IMR-90 (cell line): ENCODE measurements around the gene CIAO2A. TPM values are rescaled to one million over a fixed set of nuclear protein-coding genes. Genes with fewer than 3 reads are reported as not detected.

Experiments used
- ATAC-seq: fragments of 200-7000 bp; cut with Tn5 transposase; 2 replicates; pipeline ENCODE4 v1.9.1; 2020; ENCODE audit warnings: low read depth, mild to moderate bottlenecking, moderate library complexity
- BruUV-seq: library from RNA; stranded (reverse); fragments of 400-500 nt; replicated peaks from 2 replicates; lab custom pipeline; 2021; lab: Mats Ljungman, UMichigan
- CTCF ChIA-PET: fragments of 300-600 bp; formaldehyde crosslinking; extraction: SDS; loops from one replicate; lab custom pipeline; 2021; ENCODE audit warnings: antibody characterized with exemption; lab: Yijun Ruan, JAX
- POLR2A ChIA-PET: fragments of 300-600 bp; sonication (Branson Sonifier 250); formaldehyde crosslinking; loops from one replicate; lab custom pipeline; 2022; ENCODE audit warnings: antibody characterized with exemption; ENCODE audit not compliant: unreplicated experiment; lab: Charles Lee
- DNase-seq: peaks from one replicate; pipeline ENCODE4 v3.0.0; 2013
- H2AFZ ChIP-seq: replicated peaks from 2 replicates; pipeline ENCODE3; 2013; ENCODE audit warnings: low read length, mild to moderate bottlenecking; ENCODE audit not compliant: poor library complexity
- H2AK5ac ChIP-seq: 2 replicates; pipeline ENCODE4 v1.6.1; 2013; ENCODE audit warnings: low read depth, low read length, inconsistent platforms
- H2AK9ac ChIP-seq: replicated peaks from 2 replicates; pipeline ENCODE3; 2013; ENCODE audit warnings: mild to moderate bottlenecking, low read depth, low read length, moderate library complexity; ENCODE audit not compliant: poor library complexity
- H2BK120ac ChIP-seq: 2 replicates; pipeline ENCODE4 v1.6.1; 2013; ENCODE audit warnings: low read depth, low read length, inconsistent platforms
- H2BK15ac ChIP-seq: 3 replicates; pipeline ENCODE4 v1.6.1; 2013; ENCODE audit warnings: low read depth, low read length, inconsistent platforms
- H2BK20ac ChIP-seq: 2 replicates; pipeline ENCODE4 v1.6.1; 2013; ENCODE audit warnings: low read depth, mild to moderate bottlenecking, inconsistent platforms, low read length, moderate library complexity
- H2BK5ac ChIP-seq: 2 replicates; pipeline ENCODE4 v1.6.1; 2013; ENCODE audit warnings: mild to moderate bottlenecking, low read depth, low read length, inconsistent platforms; ENCODE audit not compliant: poor library complexity, severe bottlenecking
- H3K14ac ChIP-seq: replicated peaks from 2 replicates; pipeline ENCODE4 v1.6.1; 2013; ENCODE audit warnings: low read depth, low read length, inconsistent platforms
- H3K18ac ChIP-seq: 2 replicates; pipeline ENCODE4 v1.6.1; 2013; ENCODE audit warnings: low read depth, low read length, control low read depth
- H3K23ac ChIP-seq: 2 replicates; pipeline ENCODE4 v1.6.1; 2013; ENCODE audit warnings: low read depth, low read length, inconsistent platforms
- H3K27ac ChIP-seq: 2 replicates; pipeline ENCODE4 v1.5.1; 2013; ENCODE audit warnings: mild to moderate bottlenecking, control low read depth, low read length; ENCODE audit not compliant: insufficient read depth
- H3K27me3 ChIP-seq: 2 replicates; pipeline ENCODE4 v1.6.1; 2013; ENCODE audit warnings: low read length; ENCODE audit not compliant: control insufficient read depth, insufficient read depth
- H3K36me3 ChIP-seq: 2 replicates; pipeline ENCODE4 v1.6.1; 2013; ENCODE audit warnings: low read length, mixed read lengths; ENCODE audit not compliant: control insufficient read depth, insufficient read depth
- H3K4ac ChIP-seq: 2 replicates; pipeline ENCODE4 v1.6.1; 2013; ENCODE audit warnings: low read depth, low read length, inconsistent platforms
- H3K4me1 ChIP-seq: 2 replicates; pipeline ENCODE4 v1.6.1; 2013; ENCODE audit warnings: low read length, mixed read lengths; ENCODE audit not compliant: control insufficient read depth, insufficient read depth
- H3K4me2 ChIP-seq: 2 replicates; pipeline ENCODE4 v1.6.1; 2013; ENCODE audit warnings: low read depth, mild to moderate bottlenecking, control low read depth, low read length, moderate library complexity
- H3K4me3 ChIP-seq: 2 replicates; pipeline ENCODE4 v1.5.1; 2013; ENCODE audit warnings: low read depth, mild to moderate bottlenecking, control low read depth, low read length, moderate library complexity; ENCODE audit not compliant: insufficient read depth
- H3K56ac ChIP-seq: 2 replicates; pipeline ENCODE4 v1.6.1; 2013; ENCODE audit warnings: low read length, inconsistent platforms; ENCODE audit not compliant: insufficient read depth; ENCODE audit errors: extremely low read depth
- H3K79me1 ChIP-seq, 2 experiments: 2 replicates each; pipeline ENCODE4 v1.6.1; 2013; ENCODE audit warnings: low read length in 2 of 2, inconsistent platforms in 1 of 2, low read depth in 1 of 2
- H3K9ac ChIP-seq: 2 replicates; pipeline ENCODE4 v1.6.1; 2013; ENCODE audit warnings: low read depth, low read length, control low read depth
- H3K9me1 ChIP-seq: 2 replicates; pipeline ENCODE4 v1.6.1; 2013; ENCODE audit warnings: low read length, inconsistent platforms; ENCODE audit not compliant: insufficient read depth
- H3K9me3 ChIP-seq: 2 replicates; pipeline ENCODE4 v1.6.1; 2013; ENCODE audit warnings: low read length; ENCODE audit not compliant: control insufficient read depth, insufficient read depth
- H4K20me1 ChIP-seq: 2 replicates; pipeline ENCODE4 v1.6.1; 2013; ENCODE audit warnings: low read length, inconsistent platforms; ENCODE audit not compliant: insufficient read depth
- H4K5ac ChIP-seq: 2 replicates; pipeline ENCODE4 v1.6.1; 2013; ENCODE audit warnings: mild to moderate bottlenecking, low read depth, low read length, control low read depth
- H4K8ac ChIP-seq, 2 experiments: 2 replicates each; pipeline ENCODE4 v1.6.1; 2013; ENCODE audit warnings: low read depth in 2 of 2, low read length in 2 of 2, control low read depth in 1 of 2, inconsistent platforms in 1 of 2
- H4K91ac ChIP-seq: 2 replicates; pipeline ENCODE4 v1.6.1; 2013; ENCODE audit warnings: low read depth, low read length, inconsistent platforms; ENCODE audit not compliant: insufficient read depth
- BHLHE40 ChIP-seq: fragments of 150-350 bp; IDR thresholded peaks from 2 replicates; pipeline ENCODE4 v1.6.1; 2016; ENCODE audit warnings: mild to moderate bottlenecking, low read depth, low read length
- CEBPB ChIP-seq: IDR thresholded peaks from 2 replicates; pipeline ENCODE4 v1.6.1; 2012; ENCODE audit warnings: low read depth, low read length, improper control_type of control experiment
- CHD1 ChIP-seq: IDR thresholded peaks from 2 replicates; pipeline ENCODE4 v1.6.1; 2012; ENCODE audit warnings: low read depth, low read length, improper control_type of control experiment
- FOS ChIP-seq: fragments of 150-350 bp; IDR thresholded peaks from 2 replicates; pipeline ENCODE4 v1.6.1; 2016; ENCODE audit warnings: low read depth, low read length
- MAFK ChIP-seq: IDR thresholded peaks from 2 replicates; pipeline ENCODE4 v1.6.1; 2012; ENCODE audit warnings: low read depth, low read length, improper control_type of control experiment
- MAZ ChIP-seq: IDR thresholded peaks from 2 replicates; pipeline ENCODE4 v1.6.1; 2012; ENCODE audit warnings: low read depth, mild to moderate bottlenecking, low read length, improper control_type of control experiment, moderate library complexity, borderline replicate concordance
- MXI1 ChIP-seq: IDR thresholded peaks from 2 replicates; pipeline ENCODE4 v1.6.1; 2012; ENCODE audit warnings: low read depth, mild to moderate bottlenecking, low read length, moderate library complexity, borderline replicate concordance
- NFE2L2 ChIP-seq: fragments of 150-350 bp; IDR thresholded peaks from 2 replicates; pipeline ENCODE4 v1.6.1; 2016; ENCODE audit warnings: low read depth, mild to moderate bottlenecking, low read length
- POLR2A ChIP-seq: IDR thresholded peaks from 2 replicates; pipeline ENCODE4 v1.6.1; 2012; ENCODE audit warnings: mild to moderate bottlenecking, low read depth, low read length
- RAD21 ChIP-seq: IDR thresholded peaks from 2 replicates; pipeline ENCODE4 v1.6.1; 2012; ENCODE audit warnings: low read length, improper control_type of control experiment
- RCOR1 ChIP-seq: IDR thresholded peaks from 2 replicates; pipeline ENCODE4 v1.6.1; 2012; ENCODE audit warnings: mild to moderate bottlenecking, low read length, improper control_type of control experiment; ENCODE audit not compliant: insufficient replicate concordance
- RFX5 ChIP-seq: IDR thresholded peaks from 2 replicates; pipeline ENCODE4 v1.8.0; 2012; ENCODE audit warnings: low read depth, mild to moderate bottlenecking, low read length, moderate library complexity
- SMC3 ChIP-seq: fragments of 150-350 bp; IDR thresholded peaks from 2 replicates; pipeline ENCODE4 v1.6.1; 2016; ENCODE audit warnings: low read depth, mild to moderate bottlenecking, antibody characterized with exemption, low read length, moderate library complexity
- WGBS, 2 experiments: methylation state at CpG; one replicate each; pipeline versions ENCODE4 v1.1.5 to v1.1.7; 2013; ENCODE audit warnings: missing lambda C conversion rate in 2 of 2; ENCODE audit not compliant: insufficient read length in 1 of 2; ENCODE audit errors: extremely low coverage in 2 of 2; 5-methylcytosine and 5-hydroxymethylcytosine counted together
- dilution Hi-C: fragments of 300-500 bp; cut with HindIII; formaldehyde crosslinking; loops from one replicate; pipeline ENCODE4 v1.14.3; 2018; ENCODE audit warnings: low sequenced_read_pairs; ENCODE audit not compliant: unreplicated experiment
- in situ Hi-C: fragments of 300-500 bp; cut with MboI; formaldehyde crosslinking; loops from 3 replicates; pipeline ENCODE4 v1.14.3; 2019; ENCODE audit warnings: low sequenced_read_pairs, inconsistent platforms, mixed read lengths
- intact Hi-C: fragments of 100-400 bp; cut with micrococcal nuclease; formaldehyde crosslinking; loops from 2 replicates; pipeline ENCODE4 v1.10.0; 2022
- polyA plus RNA-seq, 3 experiments: library from polyadenylated mRNA; depleted of rRNA; stranded (reverse); fragments of >200 nt; gene quantifications; 2 replicates each; pipeline ENCODE4 v1.2.3, GENCODE V29; 2012; ENCODE audit warnings: low replicate concordance in 1 of 3
- total RNA-seq: library from RNA; depleted of rRNA; stranded (reverse); fragments of >200 nt; gene quantifications from 2 replicates; pipeline ENCODE4 v1.2.3, GENCODE V29; 2012
- TF ChIP-seq, protein P1 (sequence below): conservative IDR thresholded peaks from 2 replicates; pipeline ENCODE4 v1.5.1; 2012; ENCODE audit warnings: mild to moderate bottlenecking, low read depth, low read length, improper control_type of control experiment
- TF ChIP-seq, protein P2 (sequence below): fragments of 150-350 bp; IDR thresholded peaks from 2 replicates; pipeline ENCODE4 v1.6.1; 2016; ENCODE audit warnings: low read depth, mild to moderate bottlenecking, low read length, moderate library complexity, borderline replicate concordance

CIAO2A gene
- total and polyA plus RNA-seq, 2 of the 4 experiments (the other 2 are of a cell fraction), result 36.7 to 38.3 TPM

DNA sequence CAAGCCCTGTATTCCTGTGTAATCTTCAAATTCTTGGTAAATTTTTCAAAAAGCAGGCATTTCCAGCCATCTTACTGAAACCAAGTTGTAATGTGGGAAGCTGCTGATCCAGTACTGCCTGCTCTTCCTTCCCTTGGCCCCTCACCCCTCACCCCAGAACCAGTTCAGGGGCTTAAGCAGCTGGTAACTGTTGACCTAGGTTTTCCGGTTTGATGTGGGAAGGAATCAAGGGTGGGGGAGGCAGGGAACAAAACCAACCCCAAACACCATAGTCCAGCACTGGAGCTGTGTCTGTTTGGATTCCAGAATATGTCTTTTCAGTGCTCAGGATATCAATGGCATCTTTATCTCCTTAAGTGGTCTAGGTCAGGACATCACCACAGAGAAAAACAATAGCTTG, 28.8 kb upstream of the CIAO2A start:
- Histone ChIP-seq H3K9me3 (no peaks in the 10 kb centered on the region), H2AK9ac (no peak overlapping the region), H3K14ac (no peak overlapping the region), H2BK20ac (no peak overlapping the region), H3K9ac (no peak overlapping the region), H3K36me3 (peaks cover 45% of the 10 kb centered on the region), H2AK5ac (no peak overlapping the region), H3K27ac (no peak overlapping the region), H4K5ac (no peak overlapping the region), H2AFZ (no peak overlapping the region), H3K4me1 (no peaks in the 10 kb centered on the region), H2BK15ac (no peak overlapping the region), H2BK5ac (no peak overlapping the region), H3K4ac (no peak overlapping the region), H3K23ac (no peak overlapping the region), H4K8ac (no peak overlapping the region), H3K4me3 (no peak overlapping the region), H4K91ac (no peak overlapping the region), H3K79me1 (peaks cover 13 to 14% of the 10 kb centered on the region in 2 experiments), H3K4me2 (no peak overlapping the region), H3K18ac (no peak overlapping the region), H2BK120ac (no peak overlapping the region), H3K56ac (no peak overlapping the region), H3K27me3 (no peaks in the 10 kb centered on the region), H4K20me1 (no peaks in the 10 kb centered on the region), H3K9me1 (peaks cover 3% of the 10 kb centered on the region; the same call in 1 of the 2 replicates)
- TF ChIP-seq MAZ, result no peak
- TF ChIP-seq CEBPB, result no peak
- no peak for TF ChIP-seq BHLHE40
- TF ChIP-seq RAD21, result no peak
- TF ChIP-seq, protein P1, sequence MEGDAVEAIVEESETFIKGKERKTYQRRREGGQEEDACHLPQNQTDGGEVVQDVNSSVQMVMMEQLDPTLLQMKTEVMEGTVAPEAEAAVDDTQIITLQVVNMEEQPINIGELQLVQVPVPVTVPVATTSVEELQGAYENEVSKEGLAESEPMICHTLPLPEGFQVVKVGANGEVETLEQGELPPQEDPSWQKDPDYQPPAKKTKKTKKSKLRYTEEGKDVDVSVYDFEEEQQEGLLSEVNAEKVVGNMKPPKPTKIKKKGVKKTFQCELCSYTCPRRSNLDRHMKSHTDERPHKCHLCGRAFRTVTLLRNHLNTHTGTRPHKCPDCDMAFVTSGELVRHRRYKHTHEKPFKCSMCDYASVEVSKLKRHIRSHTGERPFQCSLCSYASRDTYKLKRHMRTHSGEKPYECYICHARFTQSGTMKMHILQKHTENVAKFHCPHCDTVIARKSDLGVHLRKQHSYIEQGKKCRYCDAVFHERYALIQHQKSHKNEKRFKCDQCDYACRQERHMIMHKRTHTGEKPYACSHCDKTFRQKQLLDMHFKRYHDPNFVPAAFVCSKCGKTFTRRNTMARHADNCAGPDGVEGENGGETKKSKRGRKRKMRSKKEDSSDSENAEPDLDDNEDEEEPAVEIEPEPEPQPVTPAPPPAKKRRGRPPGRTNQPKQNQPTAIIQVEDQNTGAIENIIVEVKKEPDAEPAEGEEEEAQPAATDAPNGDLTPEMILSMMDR, result no peak
- TF ChIP-seq MAFK, result no peak
- no peak for TF ChIP-seq FOS
- TF ChIP-seq RCOR1, result no peak
- TF ChIP-seq SMC3, result no peak
- TF ChIP-seq, protein P2, sequence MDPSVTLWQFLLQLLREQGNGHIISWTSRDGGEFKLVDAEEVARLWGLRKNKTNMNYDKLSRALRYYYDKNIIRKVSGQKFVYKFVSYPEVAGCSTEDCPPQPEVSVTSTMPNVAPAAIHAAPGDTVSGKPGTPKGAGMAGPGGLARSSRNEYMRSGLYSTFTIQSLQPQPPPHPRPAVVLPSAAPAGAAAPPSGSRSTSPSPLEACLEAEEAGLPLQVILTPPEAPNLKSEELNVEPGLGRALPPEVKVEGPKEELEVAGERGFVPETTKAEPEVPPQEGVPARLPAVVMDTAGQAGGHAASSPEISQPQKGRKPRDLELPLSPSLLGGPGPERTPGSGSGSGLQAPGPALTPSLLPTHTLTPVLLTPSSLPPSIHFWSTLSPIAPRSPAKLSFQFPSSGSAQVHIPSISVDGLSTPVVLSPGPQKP, result no peak
- no peak for TF ChIP-seq RFX5
- no peak for TF ChIP-seq NFE2L2
- TF ChIP-seq POLR2A, result no peak
- TF ChIP-seq MXI1, result no peak
- no peak for TF ChIP-seq CHD1
- in situ Hi-C loops (no loop called here), dilution Hi-C loops (no loop called here), intact Hi-C loops (no loop called here)
- POLR2A ChIA-PET, result no interaction called here
- WGBS, 2 experiments, result no CpG with 5 or more reads among the region's 1 CpG
- BruUV-seq, result no TSS peak
- DNase-seq, result no peak
- ATAC-seq, result no peak
- CTCF ChIA-PET, result no interaction called here
